CD8-positive, alpha-beta memory T cell (primary cell): ENCODE measurements around the gene CD52. TPM values are rescaled to one million over a fixed set of nuclear protein-coding genes. Genes with fewer than 3 reads are reported as not detected.

Experiments used
- CTCF ChIA-PET: fragments of 350-600 bp; sonication (Branson Sonifier 250); formaldehyde crosslinking; loops from one replicate; lab custom pipeline; 2021; ENCODE audit warnings: antibody characterized with exemption; lab: Charles Lee
- POLR2A ChIA-PET: fragments of 350-600 bp; sonication (Branson Sonifier 250); formaldehyde crosslinking; loops from one replicate; lab custom pipeline; 2021; ENCODE audit warnings: antibody characterized with exemption; lab: Charles Lee
- DNase-seq, 5 donors: peaks; one replicate each; pipeline versions ENCODE4 v3.0.0 to v3.0.0-alpha.2; 2020 to 2022; ENCODE audit warnings: mixed read lengths in 1 of 5
- H3K27ac ChIP-seq: one replicate; pipeline ENCODE4 v1.7.0; 2013; ENCODE audit warnings: low read depth, mild to moderate bottlenecking, low read length, moderate library complexity
- H3K27me3 ChIP-seq: 2 replicates; pipeline ENCODE4 v1.7.0; 2013; ENCODE audit warnings: low read length, mild to moderate bottlenecking; ENCODE audit not compliant: insufficient read depth, poor library complexity, severe bottlenecking
- H3K36me3 ChIP-seq: 2 replicates; pipeline ENCODE4 v1.7.0; 2013; ENCODE audit warnings: mild to moderate bottlenecking, low read length, moderate library complexity; ENCODE audit not compliant: insufficient read depth
- H3K4me1 ChIP-seq: 2 replicates; pipeline ENCODE4 v1.7.0; 2013; ENCODE audit warnings: mild to moderate bottlenecking, low read length, moderate library complexity; ENCODE audit not compliant: insufficient read depth
- H3K4me3 ChIP-seq: 2 replicates; pipeline ENCODE4 v1.7.0; 2013; ENCODE audit warnings: mild to moderate bottlenecking, low read length
- H3K9me3 ChIP-seq: 2 replicates; pipeline ENCODE4 v1.7.0; 2013; ENCODE audit warnings: mild to moderate bottlenecking, low read length
- H3K27ac Mint-ChIP-seq, 8 donors: one replicate each; pipeline ENCODE4 v1.8.0; 2020 to 2021; ENCODE audit warnings: mixed read lengths in 8 of 8, mild to moderate bottlenecking in 6 of 8, inconsistent platforms in 3 of 8, moderate library complexity in 3 of 8
- H3K27me3 Mint-ChIP-seq, 2 donors: one replicate each; pipeline ENCODE4 v1.8.0; 2020 to 2021; ENCODE audit warnings: mixed read lengths in 2 of 2, mild to moderate bottlenecking in 1 of 2, moderate library complexity in 1 of 2
- H3K36me3 Mint-ChIP-seq, 3 donors: one replicate each; pipeline ENCODE4 v1.8.0; 2020 to 2021; ENCODE audit warnings: mixed read lengths in 3 of 3, inconsistent platforms in 1 of 3, mild to moderate bottlenecking in 1 of 3
- H3K4me1 Mint-ChIP-seq, 3 donors: one replicate each; pipeline ENCODE4 v1.8.0; 2020 to 2021; ENCODE audit warnings: mixed read lengths in 3 of 3, inconsistent platforms in 1 of 3, mild to moderate bottlenecking in 1 of 3
- H3K4me3 Mint-ChIP-seq, 7 donors: one replicate each; pipeline ENCODE4 v1.8.0; 2020 to 2021; ENCODE audit warnings: mixed read lengths in 7 of 7, mild to moderate bottlenecking in 6 of 7, moderate library complexity in 4 of 7, inconsistent platforms in 2 of 7
- H3K9me3 Mint-ChIP-seq, 5 donors: one replicate each; pipeline ENCODE4 v1.8.0; 2020 to 2022; ENCODE audit warnings: mixed read lengths in 5 of 5, mild to moderate bottlenecking in 3 of 5, moderate library complexity in 2 of 5, inconsistent platforms in 1 of 5
- polyA plus RNA-seq: library from polyadenylated mRNA; unstranded; fragments of 300-500 nt; fragmentation: Illumina TruSeq; gene quantifications from one replicate; pipeline ENCODE4 v1.2.3, GENCODE V29; 2021
- total RNA-seq, 2 experiments: library from RNA; stranded (reverse); gene quantifications; one replicate each; pipeline ENCODE4 v1.2.3, GENCODE V29; 2021

Gene CD52
- total and polyA plus RNA-seq, 3 experiments from 2014 or later: 355 to 7,622 (median 388) TPM

DNA sequence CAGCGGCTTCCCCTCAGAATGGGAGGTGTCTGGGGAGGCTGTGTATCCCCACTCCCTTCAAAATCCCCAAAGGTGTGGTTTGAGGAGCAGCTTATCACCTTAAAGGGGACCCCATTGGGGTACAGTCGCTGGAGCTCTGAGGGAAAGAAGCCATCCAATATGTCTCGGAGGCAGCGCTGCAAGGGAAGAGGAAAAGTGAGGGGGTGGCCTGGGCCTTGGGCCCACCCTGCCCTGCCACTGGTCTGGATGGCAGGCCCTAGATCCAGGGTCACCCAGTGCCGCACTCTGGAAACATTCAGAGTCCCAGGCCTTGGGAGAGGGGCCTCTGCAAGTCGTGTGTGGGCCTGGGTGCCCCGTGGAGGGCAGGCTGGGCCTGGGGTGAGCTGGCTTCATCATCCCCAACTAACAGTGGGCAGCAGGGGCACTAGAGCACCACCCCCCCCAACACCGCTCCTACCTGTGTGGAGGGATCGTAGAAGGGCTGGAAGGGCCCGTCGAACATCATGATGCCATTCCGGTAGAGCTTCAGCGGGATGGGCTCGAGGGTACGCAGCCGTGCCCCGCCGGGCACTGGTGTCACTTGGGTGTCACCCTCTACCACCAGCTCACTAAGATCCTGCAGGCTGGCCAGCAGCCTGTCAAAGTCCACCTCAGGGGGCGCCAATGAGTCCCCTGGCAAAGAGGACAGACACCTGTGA lies 32.2 kb upstream of the CD52 start:
- peak overlapping the region in 5 of 7 donors; percentile 19 to 94 (median 87) for H3K4me3 Mint-ChIP-seq
- Histone ChIP-seq H3K4me3 (peak overlapping the region; percentile 40), H3K4me1 (peaks cover 99% of the 10 kb centered on the region), H3K9me3 (no peaks in the 10 kb centered on the region), H3K27me3 (no peaks in the 10 kb centered on the region), H3K27ac (peak overlapping the region; percentile 60), H3K36me3 (no peaks in the 10 kb centered on the region)
- H3K4me1 Mint-ChIP-seq: peaks cover 90 to 98% (median 95%) of the 10 kb centered on the region in 3 donors
- H3K27me3 Mint-ChIP-seq: no peaks in the 10 kb centered on the region
- H3K27ac Mint-ChIP-seq: peak overlapping the region; percentile 92 to 100 (median 99)
- H3K36me3 Mint-ChIP-seq: peaks cover 7 to 39% (median 8%) of the 10 kb centered on the region in 3 donors
- no peak for DNase-seq
- CTCF ChIA-PET: interaction anchor here (0.5 to 21.9 kb wide), 21 partner anchors 8 to 593 kb away, joined by 3 to 840 read pairs (median 6); partner anchors contain the start of genes CD52, CEP85, DHDDS and UBXN11
- POLR2A ChIA-PET: interaction anchor here (0.5 to 10.6 kb wide), 11 partner anchors 8 to 217 kb away, joined by 3 to 287 read pairs (median 6); partner anchors contain the start of genes CD52 and UBXN11
- H3K9me3 Mint-ChIP-seq: no peaks in the 10 kb centered on the region

DNA sequence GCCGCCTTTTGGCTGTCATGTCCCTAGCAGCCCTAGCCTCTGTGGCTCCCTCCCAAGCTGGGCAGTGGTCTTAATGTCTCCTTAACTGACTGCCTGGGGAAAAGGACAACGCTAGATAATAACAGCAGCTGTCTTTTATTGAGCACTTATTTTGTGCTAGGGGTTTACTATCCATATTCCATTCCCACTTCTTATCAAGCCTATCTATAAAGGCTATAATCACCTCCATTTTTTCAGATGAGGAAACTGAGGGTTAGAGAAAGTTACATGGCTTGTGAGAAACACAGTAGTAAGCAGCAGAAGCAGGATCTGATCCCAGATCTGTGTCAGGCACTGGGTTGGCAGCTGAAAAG lies 31.7 kb upstream of the CD52 start:
- H3K4me3 ChIP-seq: peak overlapping the region; percentile 40
- H3K27ac Mint-ChIP-seq: peak overlapping the region; percentile 92 to 99 (median 98)
- H3K9me3 Mint-ChIP-seq: no peaks in the 10 kb centered on the region
- H3K36me3 ChIP-seq: no peaks in the 10 kb centered on the region
- H3K4me1 Mint-ChIP-seq: peaks cover 91 to 99% (median 98%) of the 10 kb centered on the region in 3 donors
- H3K36me3 Mint-ChIP-seq: peaks cover 6 to 35% (median 6%) of the 10 kb centered on the region in 3 donors
- H3K4me1 ChIP-seq: peaks cover 99% of the 10 kb centered on the region
- H3K9me3 ChIP-seq: no peaks in the 10 kb centered on the region
- no peaks in the 10 kb centered on the region for H3K27me3 ChIP-seq
- no peak for DNase-seq
- H3K27ac ChIP-seq: peak overlapping the region; percentile 60
- ChIA-PET CTCF (interaction anchor here (0.5 to 21.9 kb wide), 15 partner anchors 10 to 592 kb away, joined by 3 to 840 read pairs (median 22); partner anchors contain the start of genes CD52, CEP85, DHDDS and UBXN11), POLR2A (interaction anchor here (0.5 to 10.6 kb wide), 7 partner anchors 8 to 216 kb away, joined by 3 to 287 read pairs (median 7); partner anchors contain the start of genes CD52 and UBXN11)
- H3K27me3 Mint-ChIP-seq: no peaks in the 10 kb centered on the region
- H3K4me3 Mint-ChIP-seq: peak overlapping the region in 5 of 7 donors; percentile 19 to 85 (median 42)

- peak; percentile 61 to 88 (median 82) for DNase-seq
Observed at GRCh38 chr1:26287033-26287711, 30.6 kb upstream of the CD52 start.

GRCh38 chr1:26287811-26288210 lies 29.9 kb upstream of the CD52 start:
- Mint-ChIP-seq H3K27ac (peak overlapping the region; percentile 92 to 99 (median 98)), H3K4me3 (peak overlapping the region; percentile 32 to 85 (median 77)), H3K4me1 (peaks cover 87 to 99% (median 94%) of the 10 kb centered on the region in 3 donors), H3K27me3 (no peaks in the 10 kb centered on the region), H3K36me3 (peaks cover 0 to 17% (median 2%) of the 10 kb centered on the region in 3 donors), H3K9me3 (no peaks in the 10 kb centered on the region)
- ChIA-PET POLR2A (interaction anchor here (0.9 to 10.6 kb wide), 6 partner anchors 9 to 91 kb away, joined by 3 to 287 read pairs (median 18); partner anchors contain the start of genes CD52, SH3BGRL3 and UBXN11), CTCF (interaction anchor here (1.4 to 21.9 kb wide), 13 partner anchors 8 to 129 kb away, joined by 3 to 840 read pairs (median 12); partner anchors contain the start of genes CD52, CEP85, SH3BGRL3 and UBXN11)
- Histone ChIP-seq H3K27me3 (no peaks in the 10 kb centered on the region), H3K27ac (peak overlapping the region; percentile 60), H3K4me3 (peak overlapping the region; percentile 26), H3K4me1 (peaks cover 97% of the 10 kb centered on the region), H3K9me3 (no peaks in the 10 kb centered on the region), H3K36me3 (no peaks in the 10 kb centered on the region)
- no peak for DNase-seq

More at GRCh38 chr1:26287033-26287711, 30.6 kb upstream of the CD52 start:
- H3K4me3 ChIP-seq: peak overlapping the region; percentile 49
- Mint-ChIP-seq H3K4me1 (peaks cover 92 to 100% (median 99%) of the 10 kb centered on the region in 3 donors), H3K4me3 (peak overlapping the region; percentile 32 to 85 (median 77)), H3K36me3 (peaks cover 0 to 24% (median 2%) of the 10 kb centered on the region in 3 donors), H3K27ac (peak overlapping the region; percentile 92 to 99 (median 98)), H3K27me3 (no peaks in the 10 kb centered on the region), H3K9me3 (no peaks in the 10 kb centered on the region)
- H3K27ac ChIP-seq: peak overlapping the region; percentile 60
- no peaks in the 10 kb centered on the region for H3K27me3 ChIP-seq
- ChIA-PET POLR2A (interaction anchor here (0.9 to 10.6 kb wide), 5 partner anchors 8 to 91 kb away, joined by 3 to 287 read pairs (median 27); partner anchors contain the start of genes CD52, SH3BGRL3 and UBXN11), CTCF (interaction anchor here (1.4 to 21.9 kb wide), 11 partner anchors 10 to 130 kb away, joined by 3 to 840 read pairs (median 27); partner anchors contain the start of genes CD52, CEP85 and UBXN11)
- H3K9me3 ChIP-seq: no peaks in the 10 kb centered on the region
- peaks cover 100% of the 10 kb centered on the region for H3K4me1 ChIP-seq
- H3K36me3 ChIP-seq: no peaks in the 10 kb centered on the region

- Histone ChIP-seq H3K4me3 (peak overlapping the region; percentile 23), H3K27me3 (no peaks in the 10 kb centered on the region), H3K27ac (peak overlapping the region; percentile 60), H3K36me3 (no peaks in the 10 kb centered on the region), H3K9me3 (no peaks in the 10 kb centered on the region), H3K4me1 (peaks cover 95% of the 10 kb centered on the region)
- DNase-seq: peak in 2 of 5 donors; percentile 30 to 73
- H3K4me1 Mint-ChIP-seq: peaks cover 83 to 97% (median 87%) of the 10 kb centered on the region in 3 donors
- peak overlapping the region; percentile 43 to 85 (median 77) for H3K4me3 Mint-ChIP-seq
- peaks cover 0 to 11% (median 2%) of the 10 kb centered on the region in 3 donors for H3K36me3 Mint-ChIP-seq
- POLR2A ChIA-PET: interaction anchor here (0.6 to 10.6 kb wide), 14 partner anchors 9 to 136 kb away, joined by 3 to 287 read pairs (median 4); partner anchors contain the start of genes CD52, SH3BGRL3 and UBXN11
- no peaks in the 10 kb centered on the region for H3K9me3 Mint-ChIP-seq
- H3K27ac Mint-ChIP-seq: peak overlapping the region; percentile 92 to 99 (median 98)
- no peaks in the 10 kb centered on the region for H3K27me3 Mint-ChIP-seq
- CTCF ChIA-PET: interaction anchor here (0.9 to 21.9 kb wide), 18 partner anchors 9 to 129 kb away, joined by 3 to 840 read pairs (median 7); partner anchors contain the start of genes CD52, CEP85, SH3BGRL3 and UBXN11
Observed at GRCh38 chr1:26288311-26288941, 29.3 kb upstream of the CD52 start.

GRCh38 chr1:26289158-26290059 lies 28.3 kb upstream of the CD52 start:
- H3K4me1 ChIP-seq: peaks cover 85% of the 10 kb centered on the region
- H3K27ac ChIP-seq: peak overlapping the region; percentile 55
- CTCF ChIA-PET: interaction anchor here (0.9 to 21.9 kb wide), 17 partner anchors 8 to 128 kb away, joined by 3 to 840 read pairs (median 7); partner anchors contain the start of genes CD52, CEP85, SH3BGRL3 and UBXN11
- Mint-ChIP-seq H3K36me3 (peaks cover 0 to 4% (median 0%) of the 10 kb centered on the region in 3 donors), H3K4me3 (peak overlapping the region; percentile 43 to 85 (median 75)), H3K27me3 (no peaks in the 10 kb centered on the region), H3K4me1 (peaks cover 74 to 87% (median 78%) of the 10 kb centered on the region in 3 donors), H3K27ac (peak overlapping the region; percentile 92 to 99 (median 98)), H3K9me3 (no peaks in the 10 kb centered on the region)
- peak overlapping the region; percentile 47 for H3K4me3 ChIP-seq
- H3K27me3 ChIP-seq: no peaks in the 10 kb centered on the region
- peak in 2 of 5 donors; percentile 43 to 65 for DNase-seq
- no peaks in the 10 kb centered on the region for H3K9me3 ChIP-seq
- no peaks in the 10 kb centered on the region for H3K36me3 ChIP-seq
- POLR2A ChIA-PET: interaction anchor here (0.6 to 10.6 kb wide), 11 partner anchors 8 to 89 kb away, joined by 3 to 287 read pairs (median 4); partner anchors contain the start of genes CD52, SH3BGRL3 and UBXN11
